BJ (cell line): ENCODE results near the gene DCLK1. TPM values are rescaled to one million over a fixed set of nuclear protein-coding genes. Genes with fewer than 3 reads are reported as not detected.

Source experiments
- CTCF ChIA-PET: fragments of 350-600 bp; formaldehyde crosslinking; extraction: SDS; loops from one replicate; lab custom pipeline; 2021; ENCODE audit warnings: antibody characterized with exemption, inconsistent platforms; lab: Yijun Ruan, JAX
- POLR2A ChIA-PET: fragments of 300-600 bp; sonication (Branson Sonifier 250); formaldehyde crosslinking; extraction: SDS; loops from one replicate; lab custom pipeline; 2021; ENCODE audit warnings: antibody characterized with exemption; lab: Charles Lee
- DNase-seq: peaks from one replicate; pipeline ENCODE4 v3.0.0-alpha.2; 2011; ENCODE audit warnings: low read depth
- H3K27me3 ChIP-seq: 2 replicates; pipeline ENCODE4 v1.6.0; 2011; ENCODE audit warnings: low read length; ENCODE audit not compliant: control insufficient read depth, insufficient read depth
- H3K36me3 ChIP-seq: 2 replicates; pipeline ENCODE4 v1.5.1; 2011; ENCODE audit warnings: low read length; ENCODE audit not compliant: control insufficient read depth, insufficient read depth
- H3K4me3 ChIP-seq: 2 replicates; pipeline ENCODE4 v1.5.1; 2011; ENCODE audit warnings: low read depth, mild to moderate bottlenecking, control low read depth, low read length
- polyA plus RNA-seq: library from polyadenylated mRNA; depleted of rRNA; stranded (reverse); fragments of >200 nt; gene quantifications from 2 replicates; pipeline ENCODE4 v1.2.3, GENCODE V29; 2011
- TF ChIP-seq, protein P1 (sequence below): IDR thresholded peaks from 2 replicates; pipeline ENCODE4 v1.5.1; 2011; ENCODE audit warnings: low read depth, mild to moderate bottlenecking, control low read depth, inconsistent platforms, low read length, moderate library complexity; ENCODE audit not compliant: insufficient read depth

Gene DCLK1
- polyA plus RNA-seq, 1 experiment = 1.1 TPM

DNA sequence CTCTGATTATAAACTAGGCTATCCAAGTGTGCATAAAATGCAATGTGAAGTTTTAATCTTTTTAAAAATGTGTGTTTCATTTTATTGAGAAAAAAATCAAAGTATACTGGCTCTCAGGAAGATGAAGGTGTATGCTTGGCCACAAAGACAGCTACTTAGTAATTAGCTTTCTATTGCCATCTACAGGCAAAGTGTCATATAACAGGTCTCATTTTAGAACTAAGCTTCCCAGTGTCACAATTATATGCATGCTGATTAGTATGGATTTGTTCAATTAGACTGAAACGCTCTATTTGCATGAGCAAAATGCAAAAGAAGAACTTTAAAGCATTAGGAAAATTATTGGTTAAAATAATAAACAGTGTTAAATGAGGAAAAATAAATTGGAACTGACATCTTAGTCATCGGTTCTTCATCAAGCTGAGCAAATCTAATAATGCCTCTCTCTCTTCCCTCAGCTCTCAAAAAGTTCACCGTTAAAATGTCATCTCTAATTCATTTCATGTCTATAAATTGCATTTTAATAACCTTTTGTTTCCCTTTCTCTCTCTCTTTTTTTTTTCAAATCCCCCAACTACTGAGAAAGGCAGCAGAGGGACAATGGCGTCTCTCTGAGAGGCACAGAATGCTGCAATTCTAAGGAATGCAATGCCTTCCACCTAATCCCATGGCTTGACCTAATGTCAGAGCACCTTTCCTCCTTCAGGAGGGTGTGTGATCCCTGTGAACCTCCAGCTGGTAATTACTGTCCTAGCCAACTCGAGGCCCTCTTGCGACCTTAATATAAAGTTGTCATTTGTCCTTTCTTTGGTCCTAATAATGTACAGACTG is 341.6 kb downstream of the DCLK1 start:
- DNase-seq = no peak
- H3K4me3 ChIP-seq = no peak overlapping the region
- H3K36me3 ChIP-seq = no peaks in the 10 kb centered on the region
- H3K27me3 ChIP-seq = no peaks in the 10 kb centered on the region
- TF ChIP-seq, protein P1, sequence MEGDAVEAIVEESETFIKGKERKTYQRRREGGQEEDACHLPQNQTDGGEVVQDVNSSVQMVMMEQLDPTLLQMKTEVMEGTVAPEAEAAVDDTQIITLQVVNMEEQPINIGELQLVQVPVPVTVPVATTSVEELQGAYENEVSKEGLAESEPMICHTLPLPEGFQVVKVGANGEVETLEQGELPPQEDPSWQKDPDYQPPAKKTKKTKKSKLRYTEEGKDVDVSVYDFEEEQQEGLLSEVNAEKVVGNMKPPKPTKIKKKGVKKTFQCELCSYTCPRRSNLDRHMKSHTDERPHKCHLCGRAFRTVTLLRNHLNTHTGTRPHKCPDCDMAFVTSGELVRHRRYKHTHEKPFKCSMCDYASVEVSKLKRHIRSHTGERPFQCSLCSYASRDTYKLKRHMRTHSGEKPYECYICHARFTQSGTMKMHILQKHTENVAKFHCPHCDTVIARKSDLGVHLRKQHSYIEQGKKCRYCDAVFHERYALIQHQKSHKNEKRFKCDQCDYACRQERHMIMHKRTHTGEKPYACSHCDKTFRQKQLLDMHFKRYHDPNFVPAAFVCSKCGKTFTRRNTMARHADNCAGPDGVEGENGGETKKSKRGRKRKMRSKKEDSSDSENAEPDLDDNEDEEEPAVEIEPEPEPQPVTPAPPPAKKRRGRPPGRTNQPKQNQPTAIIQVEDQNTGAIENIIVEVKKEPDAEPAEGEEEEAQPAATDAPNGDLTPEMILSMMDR = peak; percentile 60
- ChIA-PET CTCF (interaction anchor here (0.9 to 4.2 kb wide), 20 partner anchors 9 to 612 kb away, joined by 3 to 48 read pairs (median 6); no protein-coding TSS in a partner anchor), POLR2A (interaction anchor here (0.6 to 1.3 kb wide), 3 partner anchors 28 to 313 kb away, joined by 3 to 6 read pairs (median 3); partner anchors contain the start of gene MAB21L1)

DNA sequence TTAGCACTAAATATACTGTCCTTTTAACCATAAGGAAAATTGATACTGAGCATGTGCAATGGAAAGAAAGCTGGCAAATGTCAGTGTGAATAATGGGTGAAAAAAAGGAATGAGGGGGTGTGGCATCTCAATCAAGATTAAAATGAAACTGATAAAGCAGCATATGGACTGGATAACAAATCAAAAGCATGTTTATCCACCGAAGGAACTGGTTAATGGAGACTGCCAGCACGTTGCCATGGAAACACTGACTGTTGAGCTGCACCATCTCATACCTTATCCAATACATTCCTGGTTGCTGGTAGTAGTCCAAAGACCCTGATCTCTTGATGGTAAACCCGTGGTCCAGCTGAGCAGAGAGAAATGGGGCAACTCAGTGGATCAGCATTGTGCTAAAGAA is 343.2 kb downstream of the DCLK1 start:
- TF ChIP-seq, protein P1 = no peak
- CTCF ChIA-PET = interaction anchor here (0.5 to 4.2 kb wide), 14 partner anchors 14 to 320 kb away, joined by 3 to 48 read pairs (median 4); no protein-coding TSS in a partner anchor
- no peaks in the 10 kb centered on the region for H3K36me3 ChIP-seq
- POLR2A ChIA-PET = no interaction called here
- H3K27me3 ChIP-seq = no peaks in the 10 kb centered on the region
- no peak for DNase-seq
- no peak overlapping the region for H3K4me3 ChIP-seq

DNA sequence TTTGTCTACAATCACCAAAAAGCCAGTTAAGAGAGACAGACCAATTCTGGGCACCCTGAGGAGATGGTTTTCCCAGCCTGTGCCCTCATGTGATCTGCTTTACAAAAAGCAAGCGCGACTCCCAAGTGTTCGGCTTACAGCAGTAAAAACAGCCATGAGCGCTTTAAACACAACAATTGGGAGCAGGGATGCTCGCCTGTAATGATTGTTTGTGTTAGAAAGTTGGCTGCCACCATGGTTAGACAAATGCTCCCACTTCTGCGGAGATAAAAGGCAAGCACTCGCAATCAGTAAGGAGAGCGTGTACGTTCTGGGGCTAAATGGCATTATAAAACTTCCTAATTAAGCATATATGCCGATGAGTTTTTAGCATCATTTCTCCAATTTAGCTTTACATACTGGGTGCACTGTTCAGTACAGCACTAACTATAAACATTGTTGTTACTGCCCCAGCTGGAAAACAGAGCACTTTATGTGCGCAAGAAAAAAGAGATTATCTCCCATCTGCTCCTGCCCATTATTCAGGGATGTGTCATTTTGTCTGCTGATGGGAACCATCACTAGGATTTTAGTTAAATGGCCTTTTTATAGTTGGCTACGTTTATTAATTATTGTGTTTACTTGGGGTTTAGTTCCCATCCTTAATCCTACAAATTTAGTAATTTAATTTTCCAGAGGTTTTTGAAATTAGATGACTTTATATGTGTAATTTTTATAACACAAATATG is 345.4 kb downstream of the DCLK1 start:
- no peaks in the 10 kb centered on the region for H3K27me3 ChIP-seq
- TF ChIP-seq, protein P1 = no peak
- no peak for DNase-seq
- CTCF ChIA-PET = interaction anchor here (1.2 kb wide), 1 partner anchor 12 kb away, joined by 3 read pairs; no protein-coding TSS in a partner anchor
- H3K4me3 ChIP-seq = no peak overlapping the region
- POLR2A ChIA-PET = interaction anchor here (0.7 kb wide), 1 partner anchor 14 kb away, joined by 3 read pairs; no protein-coding TSS in a partner anchor
- no peaks in the 10 kb centered on the region for H3K36me3 ChIP-seq

DNA sequence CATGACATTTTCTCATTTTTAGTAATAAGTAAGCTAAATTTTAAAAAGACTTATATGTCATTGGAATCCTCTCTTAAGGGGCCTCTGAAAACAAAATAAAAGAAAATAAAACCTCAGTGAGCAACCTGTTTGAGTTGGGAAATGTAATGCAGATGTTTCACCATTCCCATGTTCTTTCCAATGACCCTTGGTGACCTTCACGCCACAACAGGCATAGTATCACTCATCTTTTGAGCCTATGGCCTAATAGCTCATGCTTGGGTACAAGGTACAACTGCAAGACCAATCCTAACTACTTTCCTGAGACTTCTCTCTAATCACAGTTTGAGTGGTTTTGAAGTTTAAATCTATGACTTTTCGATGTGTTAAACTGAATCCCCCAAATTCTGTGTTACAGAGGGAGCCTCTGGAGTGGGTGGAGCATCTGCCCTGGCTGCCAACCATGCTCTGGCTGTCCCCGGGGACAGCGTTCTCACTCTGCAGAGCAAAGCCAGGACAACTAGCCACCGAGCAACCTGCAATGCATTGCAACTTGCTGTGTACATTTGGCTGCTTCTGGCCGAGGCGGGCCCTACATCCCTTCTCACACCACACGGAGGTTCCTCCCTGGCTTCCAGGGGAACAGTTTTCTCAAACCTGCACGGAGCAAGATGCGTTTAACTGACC is 346.8 kb downstream of the DCLK1 start:
- no peaks in the 10 kb centered on the region for H3K27me3 ChIP-seq
- ChIA-PET CTCF (interaction anchor here (0.8 to 1.2 kb wide), 3 partner anchors 10 to 60 kb away, joined by 3 to 5 read pairs (median 3); no protein-coding TSS in a partner anchor), POLR2A (no interaction called here)
- no peak for DNase-seq
- H3K36me3 ChIP-seq = no peaks in the 10 kb centered on the region
- TF ChIP-seq, protein P1 = no peak
- H3K4me3 ChIP-seq = no peak overlapping the region
